ES-I3 (cell line): ENCODE results near the gene HTATIP2.
A peak's percentile ranks its signal among the peaks of the same experiment; 100 is the strongest.

ENCODE experiments used
- H3K36me3 ChIP-seq: 2 replicates; pipeline ENCODE4 v1.6.1; 2013; ENCODE audit warnings: mild to moderate bottlenecking, low read length, control low read depth, moderate library complexity; ENCODE audit not compliant: insufficient read depth
- H3K4me1 ChIP-seq: 2 replicates; pipeline ENCODE4 v1.6.1; 2013; ENCODE audit warnings: mild to moderate bottlenecking, control low read depth, low read length; ENCODE audit not compliant: insufficient read depth
- H3K9ac ChIP-seq: 2 replicates; pipeline ENCODE4 v1.6.1; 2013; ENCODE audit warnings: low read depth, mild to moderate bottlenecking, low read length, moderate library complexity
- H3K9me3 ChIP-seq: 2 replicates; pipeline ENCODE4 v1.6.1; 2013; ENCODE audit warnings: mild to moderate bottlenecking, low read length, moderate library complexity; ENCODE audit not compliant: control insufficient read depth, insufficient read depth

Gene HTATIP2

GRCh38 chr11:20388096-20389055, 24.9 kb downstream of the HTATIP2 start:
- H3K36me3 ChIP-seq, result no peaks in the 10 kb centered on the region
- H3K9me3 ChIP-seq, result no peaks in the 10 kb centered on the region
- peak overlapping the region; percentile 91 for H3K9ac ChIP-seq
- peaks cover 8% of the 10 kb centered on the region; the same call in 1 of the 2 replicates for H3K4me1 ChIP-seq

- no peaks in the 10 kb centered on the region for H3K4me1 ChIP-seq
- no peak overlapping the region for H3K9ac ChIP-seq
- peaks cover 8% of the 10 kb centered on the region; the same call in 1 of the 2 replicates for H3K36me3 ChIP-seq
- H3K9me3 ChIP-seq, result no peaks in the 10 kb centered on the region
Observed at GRCh38 chr11:20397281-20397680, 33.8 kb downstream of the HTATIP2 start.

GRCh38 chr11:20399498-20399897, 36.0 kb downstream of the HTATIP2 start:
- Histone ChIP-seq H3K9ac (no peak overlapping the region), H3K9me3 (no peaks in the 10 kb centered on the region), H3K4me1 (no peaks in the 10 kb centered on the region), H3K36me3 (0 out of 2 replicates have a peak, but pooled peaks cover 5% of the 10 kb centered on the region)

- Histone ChIP-seq H3K9ac (no peak overlapping the region), H3K9me3 (no peaks in the 10 kb centered on the region), H3K36me3 (no peaks in the 10 kb centered on the region), H3K4me1 (no peaks in the 10 kb centered on the region)
Observed at GRCh38 chr11:20403059-20403458, 39.5 kb downstream of the HTATIP2 start.

- Histone ChIP-seq H3K9me3 (no peaks in the 10 kb centered on the region), H3K36me3 (no peaks in the 10 kb centered on the region), H3K9ac (no peak overlapping the region), H3K4me1 (no peaks in the 10 kb centered on the region)
Observed at GRCh38 chr11:20406484-20406883, 43.0 kb downstream of the HTATIP2 start.

- Histone ChIP-seq H3K36me3 (no peaks in the 10 kb centered on the region), H3K9me3 (no peaks in the 10 kb centered on the region), H3K9ac (no peak overlapping the region), H3K4me1 (no peaks in the 10 kb centered on the region)
Observed at GRCh38 chr11:20407344-20407743, 43.8 kb downstream of the HTATIP2 start.

GRCh38 chr11:20415432-20415831, 51.9 kb downstream of the HTATIP2 start:
- no peaks in the 10 kb centered on the region for H3K36me3 ChIP-seq

GRCh38 chr11:20417771-20418170, 54.3 kb downstream of the HTATIP2 start:
- Histone ChIP-seq H3K9ac (no peak overlapping the region), H3K36me3 (no peaks in the 10 kb centered on the region; the same call in 1 of the 2 replicates), H3K4me1 (no peaks in the 10 kb centered on the region), H3K9me3 (no peaks in the 10 kb centered on the region)

More at GRCh38 chr11:20415432-20415831, 51.9 kb downstream of the HTATIP2 start:
- no peak overlapping the region for H3K9ac ChIP-seq
- H3K9me3 ChIP-seq, result no peaks in the 10 kb centered on the region
- H3K4me1 ChIP-seq, result no peaks in the 10 kb centered on the region

GRCh38 chr11:20421946-20422345, 58.4 kb downstream of the HTATIP2 start:
- Histone ChIP-seq H3K36me3 (no peaks in the 10 kb centered on the region; the same call in 1 of the 2 replicates), H3K4me1 (no peaks in the 10 kb centered on the region), H3K9me3 (no peaks in the 10 kb centered on the region), H3K9ac (no peak overlapping the region)

- Histone ChIP-seq H3K9me3 (no peaks in the 10 kb centered on the region), H3K4me1 (no peaks in the 10 kb centered on the region), H3K9ac (no peak overlapping the region), H3K36me3 (no peaks in the 10 kb centered on the region)
Observed at GRCh38 chr11:20429216-20429615, 65.7 kb downstream of the HTATIP2 start.
